Measurements from ENCODE around the gene NFKBIA.

GRCh38 chr14:35353409-35354172 is 51.0 kb downstream of the NFKBIA start:
- TF ChIP-seq EZH2 (IDR thresholded peaks at IDR 0.05; ENCODE audit: borderline replicate concordance, low read length) (no peak), CTCF (IDR thresholded peaks at IDR 0.05; ENCODE audit: low read length) (no peak)

All from OCI-LY1 (cell line).